HL-60 (cell line): Measurements from ENCODE around the gene COL11A2.

ENCODE experiments used
- DNase-seq, 2 experiments: peaks; one replicate each; pipeline ENCODE4 v3.0.0-alpha.2; 2010 to 2020; ENCODE audit warnings: low read depth in 1 of 2, low spot score in 1 of 2
- H3K27ac ChIP-seq: fragments of 250-450 bp; sonication (Bioruptor Pico); replicated peaks from 2 replicates; pipeline ENCODE4 v1.5.1; 2020; ENCODE audit warnings: mild to moderate bottlenecking, moderate library complexity
- H3K27me3 ChIP-seq: fragments of 250-450 bp; sonication (Bioruptor Pico); 2 replicates; pipeline ENCODE4 v1.5.1; 2021; ENCODE audit warnings: mild to moderate bottlenecking, moderate library complexity; ENCODE audit not compliant: insufficient read depth, poor library complexity, severe bottlenecking
- H3K4me3 ChIP-seq: replicated peaks from 2 replicates; pipeline ENCODE4 v1.5.1; 2011; ENCODE audit warnings: mild to moderate bottlenecking, control low read depth, low read length; ENCODE audit not compliant: insufficient read depth
- CTCF ChIP-seq: IDR thresholded peaks from one replicate; pipeline ENCODE4 v1.5.1; 2011; ENCODE audit warnings: low read length, control low read depth, inconsistent platforms; ENCODE audit not compliant: insufficient read depth
- GABPA ChIP-seq: IDR thresholded peaks from 2 replicates; pipeline ENCODE4 v1.6.1; 2012; ENCODE audit warnings: low read depth
- POLR2AphosphoS5 ChIP-seq: IDR thresholded peaks from 2 replicates; pipeline ENCODE4 v1.6.1; 2012; ENCODE audit warnings: low read depth
- SPI1 ChIP-seq: IDR thresholded peaks from 2 replicates; pipeline ENCODE4 v1.6.1; 2012; ENCODE audit warnings: low read depth, mild to moderate bottlenecking, borderline replicate concordance
- TF ChIP-seq, protein P1 (sequence below): IDR thresholded peaks from 2 replicates; pipeline ENCODE4 v1.6.1; 2012; ENCODE audit warnings: low read depth; ENCODE audit not compliant: insufficient replicate concordance

The COL11A2 gene

GRCh38 chr6:33160096-33160495 is 32.2 kb downstream of the COL11A2 start:
- no peaks in the 10 kb centered on the region for H3K27me3 ChIP-seq
- no peak for DNase-seq
- H3K4me3 ChIP-seq = no peak overlapping the region
- TF ChIP-seq, protein P1, sequence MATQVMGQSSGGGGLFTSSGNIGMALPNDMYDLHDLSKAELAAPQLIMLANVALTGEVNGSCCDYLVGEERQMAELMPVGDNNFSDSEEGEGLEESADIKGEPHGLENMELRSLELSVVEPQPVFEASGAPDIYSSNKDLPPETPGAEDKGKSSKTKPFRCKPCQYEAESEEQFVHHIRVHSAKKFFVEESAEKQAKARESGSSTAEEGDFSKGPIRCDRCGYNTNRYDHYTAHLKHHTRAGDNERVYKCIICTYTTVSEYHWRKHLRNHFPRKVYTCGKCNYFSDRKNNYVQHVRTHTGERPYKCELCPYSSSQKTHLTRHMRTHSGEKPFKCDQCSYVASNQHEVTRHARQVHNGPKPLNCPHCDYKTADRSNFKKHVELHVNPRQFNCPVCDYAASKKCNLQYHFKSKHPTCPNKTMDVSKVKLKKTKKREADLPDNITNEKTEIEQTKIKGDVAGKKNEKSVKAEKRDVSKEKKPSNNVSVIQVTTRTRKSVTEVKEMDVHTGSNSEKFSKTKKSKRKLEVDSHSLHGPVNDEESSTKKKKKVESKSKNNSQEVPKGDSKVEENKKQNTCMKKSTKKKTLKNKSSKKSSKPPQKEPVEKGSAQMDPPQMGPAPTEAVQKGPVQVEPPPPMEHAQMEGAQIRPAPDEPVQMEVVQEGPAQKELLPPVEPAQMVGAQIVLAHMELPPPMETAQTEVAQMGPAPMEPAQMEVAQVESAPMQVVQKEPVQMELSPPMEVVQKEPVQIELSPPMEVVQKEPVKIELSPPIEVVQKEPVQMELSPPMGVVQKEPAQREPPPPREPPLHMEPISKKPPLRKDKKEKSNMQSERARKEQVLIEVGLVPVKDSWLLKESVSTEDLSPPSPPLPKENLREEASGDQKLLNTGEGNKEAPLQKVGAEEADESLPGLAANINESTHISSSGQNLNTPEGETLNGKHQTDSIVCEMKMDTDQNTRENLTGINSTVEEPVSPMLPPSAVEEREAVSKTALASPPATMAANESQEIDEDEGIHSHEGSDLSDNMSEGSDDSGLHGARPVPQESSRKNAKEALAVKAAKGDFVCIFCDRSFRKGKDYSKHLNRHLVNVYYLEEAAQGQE = no peak
- TF ChIP-seq CTCF = no peak
- no peak overlapping the region for H3K27ac ChIP-seq

GRCh38 chr6:33156964-33157363 is 35.3 kb downstream of the COL11A2 start:
- DNase-seq = no peak
- Histone ChIP-seq H3K27ac (no peak overlapping the region), H3K27me3 (no peaks in the 10 kb centered on the region), H3K4me3 (no peak overlapping the region)
- TF ChIP-seq SPI1 (no peak), CTCF (no peak), GABPA (no peak), POLR2AphosphoS5 (no peak)
- TF ChIP-seq, protein P1 = no peak

DNA sequence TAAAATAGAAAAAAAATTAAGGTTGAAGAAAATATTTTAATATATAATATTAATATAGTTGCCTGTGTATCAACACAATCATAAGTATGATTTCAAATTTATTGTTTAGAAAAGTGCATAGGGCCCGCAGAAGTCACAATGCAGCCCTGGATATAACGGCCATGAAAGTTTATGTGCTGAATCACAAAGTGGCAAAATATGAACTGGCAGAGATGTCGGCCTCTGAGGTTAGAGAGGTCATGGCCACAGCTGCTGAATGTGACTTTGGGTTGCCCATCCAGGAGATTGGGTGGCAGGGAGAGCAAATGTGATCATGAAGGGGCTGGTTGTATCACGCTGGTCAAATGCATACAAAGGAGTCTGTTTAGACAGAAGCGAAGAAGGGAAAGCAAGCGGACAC is 35.7 kb downstream of the COL11A2 start:
- H3K4me3 ChIP-seq = no peak overlapping the region
- H3K27ac ChIP-seq = no peak overlapping the region
- H3K27me3 ChIP-seq = no peaks in the 10 kb centered on the region
- no peak for DNase-seq
- no peak for TF ChIP-seq CTCF
- no peak for TF ChIP-seq SPI1
- TF ChIP-seq, protein P1 = no peak
- TF ChIP-seq GABPA = no peak
- no peak for TF ChIP-seq POLR2AphosphoS5
